H1 (cell line): Measurements from ENCODE around the gene KCNV2. TPM values are rescaled to one million over a fixed set of nuclear protein-coding genes. Genes with fewer than 3 reads are reported as not detected.

ENCODE experiments used
- CTCF ChIA-PET: fragments of 300-600 bp; sonication (Branson Sonifier 250); formaldehyde crosslinking; loops from one replicate; lab custom pipeline; 2021; ENCODE audit not compliant: partially characterized antibody; lab: Charles Lee
- POLR2A ChIA-PET: fragments of 300-600 bp; sonication (Branson Sonifier 250); formaldehyde crosslinking; loops from one replicate; lab custom pipeline; 2021; ENCODE audit warnings: inconsistent platforms; ENCODE audit not compliant: partially characterized antibody; lab: Charles Lee
- DNase-seq, 2 experiments: peaks; one replicate each; pipeline versions ENCODE4 v3.0.0 to v3.0.0-alpha.2; 2010 to 2022; ENCODE audit warnings: low spot score in 2 of 2, low read depth in 1 of 2, mixed read lengths in 1 of 2
- FAIRE-seq: peaks from 2 replicates; lab custom pipeline; 2011; peaks lifted over from hg19 to GRCh38; lab: Jason Lieb, UNC
- H2AFZ ChIP-seq: 2 replicates; pipeline ENCODE4 v1.8.1; 2012; ENCODE audit warnings: low read length, inconsistent platforms
- H2AK5ac ChIP-seq: 2 replicates; pipeline ENCODE4 v1.6.1; 2013; ENCODE audit warnings: low read depth, low read length
- H2BK120ac ChIP-seq: replicated peaks from 2 replicates; pipeline ENCODE3; 2013; ENCODE audit warnings: low read depth, low read length, inconsistent platforms
- H2BK12ac ChIP-seq: 2 replicates; pipeline ENCODE4 v1.6.1; 2013; ENCODE audit warnings: low read depth, low read length
- H2BK15ac ChIP-seq: 2 replicates; pipeline ENCODE4 v1.6.1; 2013; ENCODE audit warnings: low read length
- H2BK20ac ChIP-seq: 2 replicates; pipeline ENCODE4 v1.6.1; 2013; ENCODE audit warnings: low read length
- H2BK5ac ChIP-seq: 2 replicates; pipeline ENCODE4 v1.6.1; 2013; ENCODE audit warnings: low read depth, low read length
- H3K14ac ChIP-seq: 2 replicates; pipeline ENCODE4 v1.6.1; 2013; ENCODE audit warnings: inconsistent platforms; ENCODE audit not compliant: insufficient read length
- H3K18ac ChIP-seq: 2 replicates; pipeline ENCODE4 v1.6.1; 2013; ENCODE audit warnings: low read length; ENCODE audit errors: extremely low read depth
- H3K23ac ChIP-seq: 2 replicates; pipeline ENCODE4 v1.6.1; 2013; ENCODE audit warnings: inconsistent platforms; ENCODE audit not compliant: insufficient read length
- H3K23me2 ChIP-seq: 2 replicates; pipeline ENCODE4 v1.6.1; 2013; ENCODE audit warnings: low read depth, low read length
- H3K27ac ChIP-seq: 2 replicates; pipeline ENCODE4 v1.6.1; 2011; ENCODE audit warnings: low read depth, low read length, inconsistent platforms
- H3K27me3 ChIP-seq, 4 experiments: replicated peaks in 1 of 4; 1 replicate in 1 of 4; 2 replicates in 3 of 4; pipeline versions ENCODE4 v1.6.1 to v1.8.1; 2011 to 2013; ENCODE audit warnings: low read length in 3 of 4, mild to moderate bottlenecking in 3 of 4, inconsistent platforms in 2 of 4, mixed read lengths in 2 of 4, moderate library complexity in 1 of 4; ENCODE audit not compliant: control insufficient read depth in 3 of 4, insufficient read depth in 3 of 4; ENCODE audit errors: extremely low read depth in 1 of 4
- H3K36me3 ChIP-seq, 4 experiments: 2 replicates each; pipeline versions ENCODE4 v1.6.1 to v1.8.1; 2011 to 2013; ENCODE audit warnings: mild to moderate bottlenecking in 4 of 4, low read length in 3 of 4, moderate library complexity in 2 of 4, control low read depth in 1 of 4, inconsistent platforms in 1 of 4; ENCODE audit not compliant: insufficient read depth in 4 of 4, control insufficient read depth in 2 of 4
- H3K4ac ChIP-seq: replicated peaks from 2 replicates; pipeline ENCODE3; 2013; ENCODE audit warnings: low read length, low read depth, mixed read lengths, inconsistent platforms; ENCODE audit not compliant: insufficient read length
- H3K4me1 ChIP-seq, 4 experiments: replicated peaks in 1 of 4; 1 replicate in 1 of 4; 2 replicates in 3 of 4; pipeline versions ENCODE4 v1.6.1 to v1.8.1; 2011 to 2013; ENCODE audit warnings: low read length in 3 of 4, inconsistent platforms in 2 of 4, mixed read lengths in 1 of 4; ENCODE audit not compliant: insufficient read depth in 4 of 4, control insufficient read depth in 3 of 4
- H3K4me2 ChIP-seq, 2 experiments: 2 replicates each; pipeline versions ENCODE4 v1.6.1 to v1.8.1; 2011 to 2013; ENCODE audit warnings: low read depth in 2 of 2, low read length in 2 of 2, control low read depth in 1 of 2, inconsistent platforms in 1 of 2, mild to moderate bottlenecking in 1 of 2; ENCODE audit not compliant: insufficient read depth in 1 of 2
- H3K4me3 ChIP-seq, 4 experiments: fragments of 200-600, 300-600 bp in 1 of 4; sonication (generic), shearing (Covaris generic), sonication (Bioruptor Twin) in 1 of 4; 2 replicates each; pipeline versions ENCODE4 v1.5.1 to v1.8.1; 2011 to 2016; ENCODE audit warnings: low read length in 4 of 4, low read depth in 3 of 4, control low read depth in 2 of 4, inconsistent platforms in 2 of 4, mild to moderate bottlenecking in 2 of 4, mixed read lengths in 1 of 4, moderate library complexity in 1 of 4; ENCODE audit not compliant: insufficient read depth in 2 of 4; ENCODE audit errors: extremely low read depth in 1 of 4
- H3K56ac ChIP-seq: replicated peaks from 2 replicates; pipeline ENCODE3; 2013; ENCODE audit warnings: low read depth, mild to moderate bottlenecking, mixed read lengths, low read length, inconsistent platforms; ENCODE audit not compliant: insufficient read length
- H3K79me1 ChIP-seq: 2 replicates; pipeline ENCODE4 v1.6.1; 2013; ENCODE audit warnings: low read depth, low read length, control low read depth
- H3K79me2 ChIP-seq, 2 experiments: 2 replicates each; pipeline versions ENCODE4 v1.6.1 to v1.8.1; 2012 to 2013; ENCODE audit warnings: low read length in 2 of 2, mild to moderate bottlenecking in 2 of 2, inconsistent platforms in 1 of 2; ENCODE audit not compliant: insufficient read depth in 2 of 2, control insufficient read depth in 1 of 2
- H3K9ac ChIP-seq, 4 experiments: replicated peaks in 1 of 4; 1 replicate in 1 of 4; 2 replicates in 3 of 4; pipeline versions ENCODE4 v1.6.1 to v1.8.1; 2011 to 2013; ENCODE audit warnings: low read depth in 3 of 4, low read length in 3 of 4, control low read depth in 2 of 4, mild to moderate bottlenecking in 2 of 4, moderate library complexity in 2 of 4, inconsistent platforms in 1 of 4; ENCODE audit errors: extremely low read depth in 1 of 4
- H3K9me3 ChIP-seq, 2 experiments: 2 replicates each; pipeline versions ENCODE4 v1.6.1 to v1.8.1; 2012 to 2013; ENCODE audit warnings: mild to moderate bottlenecking in 2 of 2, moderate library complexity in 2 of 2, control low read depth in 1 of 2, inconsistent platforms in 1 of 2, low read depth in 1 of 2, low read length in 1 of 2, mixed read lengths in 1 of 2; ENCODE audit not compliant: insufficient read depth in 2 of 2
- H4K20me1 ChIP-seq, 2 experiments: replicated peaks in 1 of 2; 2 replicates each; pipeline versions ENCODE3 to v1.8.1; 2011 to 2013; ENCODE audit warnings: inconsistent platforms in 2 of 2, low read length in 2 of 2, mild to moderate bottlenecking in 1 of 2; ENCODE audit not compliant: insufficient read depth in 2 of 2, control insufficient read depth in 1 of 2
- H4K5ac ChIP-seq: 2 replicates; pipeline ENCODE4 v1.6.1; 2013; ENCODE audit warnings: low read length, low read depth, mixed read lengths, inconsistent platforms; ENCODE audit not compliant: insufficient read length
- H4K8ac ChIP-seq: 2 replicates; pipeline ENCODE4 v1.8.0; 2013; ENCODE audit warnings: mild to moderate bottlenecking, moderate library complexity, low read length, inconsistent platforms; ENCODE audit not compliant: insufficient read depth; ENCODE audit errors: extremely low read depth
- H4K91ac ChIP-seq: replicated peaks from 2 replicates; pipeline ENCODE3; 2013; ENCODE audit warnings: low read length, mixed read lengths, inconsistent platforms; ENCODE audit not compliant: insufficient read length
- ATF3 ChIP-seq: IDR thresholded peaks from 2 replicates; pipeline ENCODE4 v1.6.1; 2011; ENCODE audit warnings: low read depth, mild to moderate bottlenecking, low read length; ENCODE audit not compliant: insufficient read depth
- BCL11A ChIP-seq, 2 experiments: IDR thresholded peaks; one replicate each; pipeline ENCODE4 v1.6.1; 2011; ENCODE audit warnings: low read depth in 2 of 2, low read length in 2 of 2, mild to moderate bottlenecking in 2 of 2
- CBX5 ChIP-seq: fragments of 300-800, 300-1000 bp; sonication (generic); IDR thresholded peaks from 2 replicates; pipeline ENCODE4 v1.7.1; 2016; ENCODE audit warnings: antibody characterized with exemption, low read length, low read depth
- EGR1 ChIP-seq: IDR thresholded peaks from 2 replicates; pipeline ENCODE4 v1.6.1; 2011; ENCODE audit warnings: low read depth, low read length, borderline replicate concordance
- EP300 ChIP-seq, 2 experiments: IDR thresholded peaks; 1 replicate in 1 of 2; 2 replicates in 1 of 2; pipeline ENCODE4 v1.6.1; 2011 to 2012; ENCODE audit warnings: low read depth in 2 of 2, low read length in 2 of 2, mild to moderate bottlenecking in 2 of 2, borderline replicate concordance in 1 of 2, inconsistent platforms in 1 of 2, moderate library complexity in 1 of 2
- HDAC2 ChIP-seq, 2 experiments: fragments of 300-600 bp in 1 of 2; sonication (generic) in 1 of 2; IDR thresholded peaks; 2 replicates each; pipeline ENCODE4 v1.6.1; 2011 to 2012; ENCODE audit warnings: low read depth in 2 of 2, low read length in 2 of 2, mild to moderate bottlenecking in 2 of 2, moderate library complexity in 2 of 2, borderline replicate concordance in 1 of 2, inconsistent platforms in 1 of 2
- JUND ChIP-seq: IDR thresholded peaks from 2 replicates; pipeline ENCODE4 v1.6.1; 2011; ENCODE audit warnings: mild to moderate bottlenecking, improper control_type of control experiment, low read length
- POLR2AphosphoS5 ChIP-seq: IDR thresholded peaks from 2 replicates; pipeline ENCODE4 v1.6.1; 2011; ENCODE audit warnings: low read depth, low read length
- RXRA ChIP-seq: IDR thresholded peaks from 2 replicates; pipeline ENCODE4 v1.6.1; 2011; ENCODE audit warnings: low read depth, mild to moderate bottlenecking, low read length, moderate library complexity; ENCODE audit not compliant: insufficient read depth
- SIX5 ChIP-seq: IDR thresholded peaks from 2 replicates; pipeline ENCODE4 v1.6.1; 2011; ENCODE audit warnings: mild to moderate bottlenecking, low read depth, low read length
- SP4 ChIP-seq: IDR thresholded peaks from 2 replicates; pipeline ENCODE4 v1.6.1; 2012; ENCODE audit warnings: low read length, inconsistent platforms
- TBP ChIP-seq: IDR thresholded peaks from 2 replicates; pipeline ENCODE4 v1.6.1; 2011; ENCODE audit warnings: low read depth, low read length, improper control_type of control experiment
- TEAD4 ChIP-seq: IDR thresholded peaks from 2 replicates; pipeline ENCODE4 v1.6.1; 2012; ENCODE audit warnings: low read depth, low read length, inconsistent platforms, mixed read lengths
- ZNF274 ChIP-seq: IDR thresholded peaks from 2 replicates; pipeline ENCODE4 v1.7.0; 2012; ENCODE audit warnings: low read length, borderline replicate concordance; ENCODE audit errors: extremely low read depth
- WGBS, 2 experiments: shearing (Covaris generic) in 1 of 2; methylation state at CpG; one replicate each; pipeline versions ENCODE4 v1.1.6 to v1.1.7; 2013 to 2015; ENCODE audit warnings: low lambda C conversion rate in 2 of 2, mixed read lengths in 2 of 2, inconsistent platforms in 1 of 2, low coverage in 1 of 2, missing lambda C conversion rate in 1 of 2; ENCODE audit not compliant: insufficient replicate concordance in 2 of 2, insufficient coverage in 1 of 2, insufficient read length in 1 of 2; ENCODE audit errors: extremely low coverage in 1 of 2, missing lambda C conversion rate in 1 of 2; 5-methylcytosine and 5-hydroxymethylcytosine counted together
- polyA plus RNA-seq, 7 experiments: library from polyadenylated mRNA; depleted of rRNA in 3 of 7; stranded (reverse) in 5 of 7; unstranded in 2 of 7; fragments of >200 nt in 5 of 7; fragments of 200-250 nt in 2 of 7; gene quantifications; 1 replicate in 5 of 7; 2 replicates in 1 of 7; 4 replicates in 1 of 7; pipeline versions ENCODE4 v1.2.1 to v1.2.3, GENCODE V29; 2011 to 2013; ENCODE audit warnings: missing spikeins in 2 of 7, mixed read lengths in 2 of 7
- total RNA-seq: library from RNA; stranded (reverse); fragmentation: NEBNext Ultra II Directional; extraction: Animal tissue kit (Norgen Biotek cat#: 25700); gene quantifications from 2 replicates; pipeline ENCODE4 v1.2.1, GENCODE V29; 2021

The KCNV2 gene
- total and polyA plus RNA-seq, 2 of the 8 experiments (the other 6 are each of a cell fraction or from before 2014, with no cell fraction given): not detected

GRCh38 chr9:2709645-2710101 is 7.6 kb upstream of the KCNV2 start:
- DNase-seq (no peak), FAIRE-seq (no peak)
- Histone ChIP-seq H3K4me1 (peaks cover 0 to 3% (median 0%) of the 10 kb centered on the region in 4 experiments; a peak in 1 of 7 replicates), H4K8ac (no peak overlapping the region; the same call in 1 of the 2 replicates), H2BK15ac (no peak overlapping the region), H3K79me1 (no peaks in the 10 kb centered on the region), H3K23ac (no peak overlapping the region), H3K79me2 (no peaks in the 10 kb centered on the region), H3K27ac (no peak overlapping the region), H4K20me1 (no peaks in the 10 kb centered on the region), H3K4me3 (no peak overlapping the region), H3K4ac (no peak overlapping the region), H2BK12ac (no peak overlapping the region), H3K27me3 (no peaks in the 10 kb centered on the region), H2AK5ac (no peak overlapping the region), H2BK5ac (no peak overlapping the region), H4K5ac (no peak overlapping the region), H4K91ac (no peak overlapping the region), H3K36me3 (no peaks in the 10 kb centered on the region), H2AFZ (no peak overlapping the region), H3K9ac (no peak overlapping the region), H3K18ac (no peak overlapping the region), H2BK120ac (no peak overlapping the region), H3K4me2 (no peak overlapping the region), H2BK20ac (no peak overlapping the region), H3K9me3 (no peaks in the 10 kb centered on the region), H3K14ac (no peak overlapping the region), H3K23me2 (no peaks in the 10 kb centered on the region), H3K56ac (no peak overlapping the region)
- 95% methylated on average over 2 of the region's 2 CpGs; no CpG with 5 or more reads in 1 of the 2 experiments for WGBS, 2 experiments
- ChIA-PET CTCF (interaction anchor here (0.6 kb wide), 1 partner anchor 14 kb away, joined by 3 read pairs; no protein-coding TSS in a partner anchor), POLR2A (interaction anchor here (0.8 to 1.0 kb wide), 2 partner anchors 8 to 86 kb away, joined by 3 to 6 read pairs; no protein-coding TSS in a partner anchor)
- TF ChIP-seq RXRA: no peak
- no peak for TF ChIP-seq HDAC2 (IDR thresholded peaks at IDR 0.05; ENCODE audit: borderline replicate concordance in 1 of 2, low read depth in 2 of 2, low read length in 2 of 2)
- no peak for TF ChIP-seq TBP
- no peak for TF ChIP-seq EGR1
- no peak for TF ChIP-seq TEAD4
- TF ChIP-seq SP4: no peak
- no peak for TF ChIP-seq POLR2AphosphoS5
- no peak for TF ChIP-seq EP300 (IDR thresholded peaks at IDR 0.05; ENCODE audit: borderline replicate concordance in 1 of 2, low read depth in 2 of 2, low read length in 2 of 2)
- TF ChIP-seq BCL11A (IDR thresholded peaks at IDR 0.05; ENCODE audit: low read depth in 2 of 2, low read length in 2 of 2): no peak
- no peak for TF ChIP-seq ATF3
- TF ChIP-seq JUND: no peak
- TF ChIP-seq ZNF274: no peak
- no peak for TF ChIP-seq CBX5
- no peak for TF ChIP-seq SIX5
